GM13976 (cell line): ENCODE results near the gene DBF4.
"Not testable (repeated sequence)": the region's sequence is repeated elsewhere in the genome, so short reads cannot be mapped to it uniquely, and the experiment has no call there.

Source experiments
- DNase-seq: peaks from one replicate; pipeline ENCODE4 v3.0.0; 2012; ENCODE audit warnings: low spot score
- in situ Hi-C: fragments of 300-500 bp; cut with MboI; formaldehyde crosslinking; loops from one replicate; pipeline ENCODE4 v1.12.0; 2022; ENCODE audit warnings: low sequenced_read_pairs, mixed read lengths, inconsistent platforms; ENCODE audit not compliant: unreplicated experiment
- TF ChIP-seq, protein P1 (sequence below): IDR thresholded peaks from 2 replicates; pipeline ENCODE4 v1.5.1; 2012; ENCODE audit warnings: borderline replicate concordance, mild to moderate bottlenecking; ENCODE audit not compliant: insufficient read depth; ENCODE audit errors: extremely low read depth, missing control alignments, control extremely low read depth

Gene DBF4

GRCh38 chr7:87886875-87887274 is 10.6 kb downstream of the DBF4 start:
- no peak for DNase-seq
- in situ Hi-C loops = loop anchor here (10.0 kb wide), 1 partner anchor 382 kb away; no protein-coding TSS in a partner anchor
- TF ChIP-seq, protein P1, sequence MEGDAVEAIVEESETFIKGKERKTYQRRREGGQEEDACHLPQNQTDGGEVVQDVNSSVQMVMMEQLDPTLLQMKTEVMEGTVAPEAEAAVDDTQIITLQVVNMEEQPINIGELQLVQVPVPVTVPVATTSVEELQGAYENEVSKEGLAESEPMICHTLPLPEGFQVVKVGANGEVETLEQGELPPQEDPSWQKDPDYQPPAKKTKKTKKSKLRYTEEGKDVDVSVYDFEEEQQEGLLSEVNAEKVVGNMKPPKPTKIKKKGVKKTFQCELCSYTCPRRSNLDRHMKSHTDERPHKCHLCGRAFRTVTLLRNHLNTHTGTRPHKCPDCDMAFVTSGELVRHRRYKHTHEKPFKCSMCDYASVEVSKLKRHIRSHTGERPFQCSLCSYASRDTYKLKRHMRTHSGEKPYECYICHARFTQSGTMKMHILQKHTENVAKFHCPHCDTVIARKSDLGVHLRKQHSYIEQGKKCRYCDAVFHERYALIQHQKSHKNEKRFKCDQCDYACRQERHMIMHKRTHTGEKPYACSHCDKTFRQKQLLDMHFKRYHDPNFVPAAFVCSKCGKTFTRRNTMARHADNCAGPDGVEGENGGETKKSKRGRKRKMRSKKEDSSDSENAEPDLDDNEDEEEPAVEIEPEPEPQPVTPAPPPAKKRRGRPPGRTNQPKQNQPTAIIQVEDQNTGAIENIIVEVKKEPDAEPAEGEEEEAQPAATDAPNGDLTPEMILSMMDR = no peak

DNA sequence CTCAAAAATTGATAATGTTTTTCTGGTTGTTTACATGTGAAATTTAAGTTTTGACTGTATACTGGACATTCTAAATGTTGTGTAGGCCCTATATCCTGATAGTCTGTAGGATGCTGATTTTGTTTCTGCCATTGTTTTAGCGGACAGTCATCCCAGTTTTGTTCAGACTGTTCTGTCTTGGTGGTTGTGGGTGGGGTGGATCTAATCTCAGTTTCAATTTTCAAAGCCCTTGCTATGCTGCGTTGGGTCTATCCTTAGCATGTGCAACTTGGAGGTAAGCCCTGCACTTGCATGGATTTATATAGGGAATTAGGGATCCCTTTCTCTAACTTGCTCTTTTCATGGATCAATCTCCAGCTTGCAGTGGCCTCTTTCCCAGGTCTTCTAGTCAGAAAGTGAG is 19.1 kb downstream of the DBF4 start:
- no peak for DNase-seq
- in situ Hi-C loops = no loop called here
- TF ChIP-seq, protein P1 = no peak

GRCh38 chr7:87899255-87899654 is 23.0 kb downstream of the DBF4 start:
- TF ChIP-seq, protein P1 = no peak
- no peak for DNase-seq
- in situ Hi-C loops = no loop called here

DNA sequence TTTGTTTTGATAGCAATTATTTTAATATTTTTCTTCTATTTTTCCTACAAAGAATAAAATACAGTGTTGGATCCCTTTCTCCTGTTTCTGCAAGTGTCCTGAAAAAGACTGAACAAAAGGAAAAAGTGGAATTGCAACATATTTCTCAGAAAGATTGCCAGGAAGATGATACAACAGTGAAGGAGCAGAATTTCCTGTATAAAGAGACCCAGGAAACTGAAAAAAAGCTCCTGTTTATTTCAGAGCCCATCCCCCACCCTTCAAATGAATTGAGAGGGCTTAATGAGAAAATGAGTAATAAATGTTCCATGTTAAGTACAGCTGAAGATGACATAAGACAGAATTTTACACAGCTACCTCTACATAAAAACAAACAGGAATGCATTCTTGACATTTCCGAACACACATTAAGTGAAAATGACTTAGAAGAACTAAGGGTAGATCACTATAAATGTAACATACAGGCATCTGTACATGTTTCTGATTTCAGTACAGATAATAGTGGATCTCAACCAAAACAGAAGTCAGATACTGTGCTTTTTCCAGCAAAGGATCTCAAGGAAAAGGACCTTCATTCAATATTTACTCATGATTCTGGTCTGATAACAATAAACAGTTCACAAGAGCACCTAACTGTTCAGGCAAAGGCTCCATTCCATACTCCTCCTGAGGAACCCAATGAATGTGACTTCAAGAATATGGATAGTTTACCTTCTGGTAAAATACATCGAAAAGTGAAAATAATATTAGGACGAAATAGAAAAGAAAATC is 31.0 kb downstream of the DBF4 start:
- DNase-seq, in situ Hi-C loops: not testable (repeated sequence)

DNA sequence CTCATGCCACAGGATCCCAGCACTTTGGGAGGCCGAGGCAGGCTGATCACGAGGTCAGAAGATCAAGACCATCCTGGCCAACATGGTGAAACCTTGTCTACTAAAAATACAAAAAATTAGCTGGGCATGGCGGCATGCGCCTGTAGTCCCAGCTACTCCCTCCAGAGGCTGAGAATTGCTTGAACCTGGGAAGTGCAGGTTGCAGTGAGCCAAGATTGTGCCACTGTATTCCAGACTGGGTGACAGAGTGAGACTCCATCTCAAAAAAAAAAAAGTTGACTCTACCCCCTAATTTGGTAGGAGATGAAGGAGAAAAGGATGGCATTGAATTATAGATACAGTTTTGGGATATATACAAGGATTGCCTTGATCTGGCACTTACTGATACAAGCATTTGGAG is 32.5 kb downstream of the DBF4 start:
- DNase-seq = not testable (repeated sequence)

GRCh38 chr7:87912121-87912520 is 35.8 kb downstream of the DBF4 start:
- TF ChIP-seq, protein P1 = no peak
- in situ Hi-C loops = no loop called here
- no peak for DNase-seq

More for the DNA sequence above, 32.5 kb downstream of the DBF4 start:
- in situ Hi-C loops = not testable (repeated sequence)

DNA sequence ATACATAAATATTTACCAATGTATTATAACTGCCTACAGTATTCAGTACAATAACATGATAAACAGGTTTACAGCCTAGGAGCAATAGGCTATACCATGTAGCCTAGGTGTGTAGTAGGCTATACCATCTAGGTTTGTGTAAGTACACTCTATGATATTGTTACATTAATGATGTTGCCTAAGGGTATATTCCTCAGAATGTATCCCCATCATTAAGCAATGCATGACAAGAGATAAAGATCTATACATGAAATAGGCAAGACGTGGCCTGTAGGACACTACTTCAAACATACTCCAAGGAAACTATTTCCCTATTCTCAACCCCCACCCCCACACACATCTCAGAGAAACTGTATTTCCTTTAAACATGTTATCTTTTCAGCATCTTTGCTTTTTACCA is 42.4 kb downstream of the DBF4 start:
- TF ChIP-seq, protein P1 = no peak
- in situ Hi-C loops = no loop called here
- DNase-seq = no peak

DNA sequence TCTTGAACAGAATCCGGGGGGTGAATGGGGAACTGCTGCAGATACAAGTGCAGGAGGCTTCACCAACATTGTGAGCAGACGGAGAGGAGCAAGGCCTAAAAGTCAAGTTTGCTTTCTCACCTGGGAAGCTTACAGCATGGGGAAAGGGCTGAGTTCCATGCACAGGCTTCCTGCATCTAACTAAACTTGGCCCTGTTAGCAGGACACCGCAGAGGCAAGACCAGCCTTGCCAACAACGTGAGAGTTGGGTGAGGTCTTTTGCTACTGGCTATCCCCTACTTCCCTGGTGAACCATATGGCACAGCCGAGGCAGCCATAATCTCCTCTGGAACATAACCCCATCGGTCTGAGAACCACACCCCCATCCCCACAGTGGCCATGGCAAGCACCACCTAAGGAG is 43.6 kb downstream of the DBF4 start:
- in situ Hi-C loops = no loop called here
- DNase-seq = no peak
- TF ChIP-seq, protein P1 = no peak
